ENCODE results near the gene RANBP9. TPM values are rescaled to one million over a fixed set of nuclear protein-coding genes. Genes with fewer than 3 reads are reported as not detected.
A peak's percentile ranks its signal among the peaks of the same experiment; 100 is the strongest.

The RANBP9 gene
- total RNA-seq, 1 donor from 2014 or later = 40.4 TPM

DNA sequence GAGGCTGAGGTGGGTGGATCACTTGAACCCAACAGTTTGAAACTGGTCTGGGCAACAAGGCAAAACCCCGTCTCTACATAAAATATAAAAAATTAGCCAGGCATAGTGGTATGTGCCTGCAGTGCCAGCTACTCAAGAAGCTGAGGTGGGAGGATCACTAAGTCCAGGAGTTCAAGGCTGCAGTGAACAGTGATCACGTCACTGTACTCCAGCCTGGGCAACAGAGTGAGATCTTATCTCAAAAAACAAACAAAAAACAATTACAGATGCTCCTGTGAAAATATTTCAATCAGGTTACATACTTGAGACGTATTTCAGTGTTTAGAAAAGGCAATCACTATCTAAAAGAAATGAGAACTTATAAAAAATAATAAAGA, 33.8 kb downstream of the RANBP9 start:
- peaks cover 12% of the 10 kb centered on the region for H3K9me3 Mint-ChIP-seq
- peaks cover 30% of the 10 kb centered on the region for H3K36me3 Mint-ChIP-seq
- peaks cover 5% of the 10 kb centered on the region for H3K4me1 Mint-ChIP-seq (ENCODE audit: unreplicated experiment)
- no peak for DNase-seq (ENCODE audit: extremely low spot score, unreplicated experiment)
- TF ChIP-seq, protein P1, sequence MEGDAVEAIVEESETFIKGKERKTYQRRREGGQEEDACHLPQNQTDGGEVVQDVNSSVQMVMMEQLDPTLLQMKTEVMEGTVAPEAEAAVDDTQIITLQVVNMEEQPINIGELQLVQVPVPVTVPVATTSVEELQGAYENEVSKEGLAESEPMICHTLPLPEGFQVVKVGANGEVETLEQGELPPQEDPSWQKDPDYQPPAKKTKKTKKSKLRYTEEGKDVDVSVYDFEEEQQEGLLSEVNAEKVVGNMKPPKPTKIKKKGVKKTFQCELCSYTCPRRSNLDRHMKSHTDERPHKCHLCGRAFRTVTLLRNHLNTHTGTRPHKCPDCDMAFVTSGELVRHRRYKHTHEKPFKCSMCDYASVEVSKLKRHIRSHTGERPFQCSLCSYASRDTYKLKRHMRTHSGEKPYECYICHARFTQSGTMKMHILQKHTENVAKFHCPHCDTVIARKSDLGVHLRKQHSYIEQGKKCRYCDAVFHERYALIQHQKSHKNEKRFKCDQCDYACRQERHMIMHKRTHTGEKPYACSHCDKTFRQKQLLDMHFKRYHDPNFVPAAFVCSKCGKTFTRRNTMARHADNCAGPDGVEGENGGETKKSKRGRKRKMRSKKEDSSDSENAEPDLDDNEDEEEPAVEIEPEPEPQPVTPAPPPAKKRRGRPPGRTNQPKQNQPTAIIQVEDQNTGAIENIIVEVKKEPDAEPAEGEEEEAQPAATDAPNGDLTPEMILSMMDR (conservative IDR thresholded peaks at IDR 0.05) = no peak
- no peak overlapping the region for H3K4me3 Mint-ChIP-seq
- H3K27me3 Mint-ChIP-seq = no peaks in the 10 kb centered on the region
- H3K27ac Mint-ChIP-seq = no peak overlapping the region

DNA sequence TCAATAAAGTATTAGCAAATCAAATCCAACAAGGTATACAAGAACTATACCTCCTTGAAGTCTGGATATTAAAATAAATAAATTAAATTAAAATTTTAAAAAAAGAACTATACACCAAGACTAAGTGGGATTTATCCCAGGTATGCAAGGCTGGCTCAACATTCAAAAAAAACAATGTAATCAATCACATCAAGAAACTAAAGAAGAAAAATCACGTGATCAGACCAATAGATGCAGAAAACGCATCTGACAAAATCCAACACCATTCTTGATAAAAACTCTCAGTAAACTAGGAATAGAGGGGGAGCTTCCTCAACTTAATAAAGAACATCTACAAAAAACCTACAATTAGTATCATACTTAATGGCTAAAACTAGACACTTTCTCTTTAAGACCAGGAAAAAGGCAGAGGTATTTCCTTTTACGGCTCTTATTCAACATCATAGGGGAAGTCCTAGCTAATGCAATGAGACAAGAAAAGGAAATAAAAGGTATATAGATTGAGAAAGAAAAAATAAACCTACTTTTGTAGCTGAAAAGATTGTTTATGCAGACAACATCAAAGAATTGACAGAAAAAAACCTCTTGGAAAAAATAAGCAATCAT, 35.0 kb downstream of the RANBP9 start:
- DNase-seq (ENCODE audit: extremely low spot score, unreplicated experiment) = no peak
- Mint-ChIP-seq H3K4me3 (no peak overlapping the region), H3K4me1 (ENCODE audit: unreplicated experiment) (peaks cover 8% of the 10 kb centered on the region), H3K36me3 (peaks cover 29% of the 10 kb centered on the region), H3K27me3 (no peaks in the 10 kb centered on the region), H3K27ac (no peak overlapping the region), H3K9me3 (peaks cover 12% of the 10 kb centered on the region)
- TF ChIP-seq, protein P1 (conservative IDR thresholded peaks at IDR 0.05) = no peak

DNA sequence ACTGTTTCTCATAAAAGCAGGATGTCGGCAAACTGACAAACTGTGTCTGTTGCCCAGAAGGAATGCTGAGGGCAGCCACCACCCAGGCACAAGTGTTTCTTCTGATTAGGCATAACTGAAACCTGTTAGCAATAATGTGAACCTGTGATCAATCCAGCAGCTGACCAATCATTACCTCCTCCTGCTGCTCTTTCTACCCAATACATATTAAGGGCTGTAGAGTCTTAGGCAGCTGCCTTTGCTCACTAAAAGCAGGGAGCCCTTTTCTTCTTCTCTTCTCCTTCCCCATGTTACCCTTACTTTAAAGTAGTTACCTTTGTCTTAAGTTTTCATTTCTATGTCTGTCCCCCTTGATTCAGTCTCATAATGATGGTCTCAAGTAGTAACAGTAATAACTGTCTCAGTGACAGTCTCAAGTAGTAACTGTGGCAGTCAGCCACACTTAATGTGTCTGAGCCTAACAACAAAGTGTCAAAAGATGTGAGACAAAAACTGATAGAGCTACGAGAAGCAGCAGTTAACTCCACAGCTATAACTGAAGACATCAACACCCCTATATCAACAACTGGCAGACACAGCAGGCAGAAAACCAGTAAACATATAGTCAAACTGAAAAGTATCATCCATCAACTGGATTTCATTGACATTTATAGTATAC, 37.0 kb downstream of the RANBP9 start:
- Mint-ChIP-seq H3K9me3 (peaks cover 7% of the 10 kb centered on the region), H3K4me3 (no peak overlapping the region), H3K27me3 (no peaks in the 10 kb centered on the region), H3K4me1 (ENCODE audit: unreplicated experiment) (peaks cover 8% of the 10 kb centered on the region), H3K27ac (peak overlapping the region; percentile 22), H3K36me3 (peaks cover 25% of the 10 kb centered on the region)
- TF ChIP-seq, protein P1 (conservative IDR thresholded peaks at IDR 0.05) = no peak
- DNase-seq (ENCODE audit: extremely low spot score, unreplicated experiment) = no peak

DNA sequence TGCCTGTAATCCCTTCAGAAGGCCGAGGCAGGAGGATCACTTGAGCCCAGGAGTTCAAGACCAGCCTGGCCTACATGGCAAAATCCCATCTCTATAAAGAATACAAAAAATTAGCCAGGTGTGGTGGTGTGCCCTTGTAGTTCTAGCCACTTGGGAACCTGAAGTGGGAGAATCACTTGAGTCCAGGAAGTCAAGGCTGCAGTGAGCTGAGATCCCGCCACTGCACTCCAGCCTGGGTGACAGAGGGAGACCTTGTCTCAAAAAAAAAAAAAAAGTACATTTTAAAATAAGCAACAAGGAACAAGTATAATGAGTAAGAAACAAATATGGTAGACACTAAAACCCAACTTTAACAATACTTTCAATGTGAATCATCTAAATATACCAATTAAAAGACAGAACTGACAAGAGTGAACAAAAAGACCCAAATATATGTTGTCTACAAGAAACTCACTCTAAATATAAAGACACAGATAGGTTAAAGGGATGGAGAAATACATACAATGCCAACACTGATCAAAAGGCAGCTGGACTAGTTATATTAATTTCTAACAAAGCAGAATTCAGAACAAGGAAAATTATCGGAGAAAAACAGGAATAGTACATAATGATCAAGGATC, 37.7 kb downstream of the RANBP9 start:
- peaks cover 8% of the 10 kb centered on the region for H3K4me1 Mint-ChIP-seq (ENCODE audit: unreplicated experiment)

DNA sequence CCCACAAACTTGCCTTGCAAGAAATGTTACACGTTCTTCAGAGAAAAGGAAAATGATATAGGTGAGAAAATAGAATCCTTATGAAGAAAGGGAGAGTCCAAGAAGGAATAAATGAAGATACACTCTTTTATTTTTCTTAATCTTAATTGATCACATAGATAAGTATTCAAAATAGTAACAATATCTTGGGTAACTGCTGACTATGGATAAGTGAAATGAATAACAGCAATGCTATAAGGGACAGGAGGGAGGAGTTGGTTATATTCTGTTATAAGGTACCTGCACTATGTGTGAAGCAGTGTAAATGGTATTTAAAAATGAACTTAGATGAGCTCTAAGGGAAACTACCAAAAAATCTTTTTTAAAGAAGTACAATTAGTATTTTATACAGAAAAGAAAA, 38.3 kb downstream of the RANBP9 start:
- peaks cover 12% of the 10 kb centered on the region for H3K9me3 Mint-ChIP-seq
- TF ChIP-seq, protein P1 (conservative IDR thresholded peaks at IDR 0.05) = no peak
- DNase-seq (ENCODE audit: extremely low spot score, unreplicated experiment) = no peak
- no peak overlapping the region for H3K4me3 Mint-ChIP-seq
- no peak overlapping the region for H3K27ac Mint-ChIP-seq
- peaks cover 8% of the 10 kb centered on the region for H3K4me1 Mint-ChIP-seq (ENCODE audit: unreplicated experiment)
- no peaks in the 10 kb centered on the region for H3K27me3 Mint-ChIP-seq
- H3K36me3 Mint-ChIP-seq = peaks cover 24% of the 10 kb centered on the region

More for the DNA sequence above, 37.7 kb downstream of the RANBP9 start:
- TF ChIP-seq, protein P1 (conservative IDR thresholded peaks at IDR 0.05) = no peak
- Mint-ChIP-seq H3K9me3 (peaks cover 7% of the 10 kb centered on the region), H3K4me3 (no peak overlapping the region), H3K36me3 (peaks cover 26% of the 10 kb centered on the region), H3K27me3 (no peaks in the 10 kb centered on the region), H3K27ac (no peak overlapping the region)
- DNase-seq (ENCODE audit: extremely low spot score, unreplicated experiment) = no peak
